DOHH2 (cell line): ENCODE data around the gene DENND1A.

Experiments used
- CTCF ChIP-seq: fragments of 200-600 bp; sonication (generic); IDR thresholded peaks from one replicate; pipeline ENCODE4 v1.5.1; 2014; ENCODE audit warnings: antibody characterized with exemption, mild to moderate bottlenecking, low read depth, low read length; ENCODE audit not compliant: poor library complexity, severe bottlenecking
- EZH2phosphoT487 ChIP-seq: fragments of 200-600 bp; sonication (generic); IDR thresholded peaks from 2 replicates; pipeline ENCODE4 v1.6.1; 2017; ENCODE audit warnings: borderline replicate concordance, mild to moderate bottlenecking, antibody characterized with exemption, low read length, moderate library complexity, mixed read lengths

GRCh38 chr9:123715258-123715657, 214.7 kb downstream of the DENND1A start:
- TF ChIP-seq CTCF (no peak), EZH2phosphoT487 (no peak)
